K562 (cell line): ENCODE results near the gene SLC23A2. TPM values are rescaled to one million over a fixed set of nuclear protein-coding genes. Genes with fewer than 3 reads are reported as not detected.
A peak's percentile ranks its signal among the peaks of the same experiment; 100 is the strongest.

Source experiments
- ATAC-seq: fragments of 200-7000 bp; cut with Tn5 transposase; 3 replicates; pipeline ENCODE4 v1.9.1; 2020; ENCODE audit warnings: moderate library complexity
- BruUV-seq: library from RNA; stranded (reverse); fragments of 400-500 nt; replicated peaks from 2 replicates; lab custom pipeline; 2021; lab: Mats Ljungman, UMichigan
- CTCF ChIA-PET: fragments of 300-600 bp; formaldehyde crosslinking; extraction: SDS; loops from one replicate; lab custom pipeline; 2021; ENCODE audit warnings: low intra/inter-chr PET ratio; lab: Yijun Ruan, JAX
- POLR2A ChIA-PET: fragments of 300-600, 350-650 bp; sonication (Branson Sonifier 250); formaldehyde crosslinking; extraction: SDS; loops from one replicate; lab custom pipeline; 2021; ENCODE audit warnings: antibody characterized with exemption, inconsistent platforms; lab: Yijun Ruan, JAX
- DNase-seq, 4 experiments: peaks; one replicate each; pipeline versions ENCODE4 v3.0.0 to v3.0.0-alpha.2; 2011 to 2018; ENCODE audit warnings: low spot score in 3 of 4, mixed read lengths in 3 of 4; ENCODE audit errors: extremely low read depth in 1 of 4
- FAIRE-seq: peaks from 2 replicates; lab custom pipeline; 2011; peaks lifted over from hg19 to GRCh38; lab: Jason Lieb, UNC
- H2AFZ ChIP-seq: 2 replicates; pipeline ENCODE4 v1.6.0; 2011; ENCODE audit warnings: low read depth, low read length, control low read depth, inconsistent platforms
- H3K27ac ChIP-seq: fragments of 200-600 bp; 3 replicates; pipeline ENCODE4 v1.8.0; 2011; ENCODE audit warnings: low read depth, mild to moderate bottlenecking, control low read depth, inconsistent platforms, low read length, moderate library complexity, mixed read lengths; ENCODE audit errors: extremely low read depth
- H3K27me3 ChIP-seq, 2 experiments: fragments of 300-600 bp in 1 of 2; 2 replicates in 1 of 2; 3 replicates in 1 of 2; pipeline versions ENCODE4 v1.6.0 to v1.8.0; 2011; ENCODE audit warnings: inconsistent platforms in 2 of 2, low read length in 2 of 2, mild to moderate bottlenecking in 1 of 2, mixed read lengths in 1 of 2, moderate library complexity in 1 of 2; ENCODE audit not compliant: control insufficient read depth in 2 of 2, insufficient read depth in 2 of 2
- H3K36me3 ChIP-seq: fragments of 300-600 bp; 3 replicates; pipeline ENCODE4 v1.8.0; 2011; ENCODE audit warnings: mild to moderate bottlenecking, low read length, inconsistent platforms; ENCODE audit not compliant: control insufficient read depth, insufficient read depth
- H3K4me1 ChIP-seq, 2 experiments: fragments of 200-600 bp in 1 of 2; replicated peaks in 1 of 2; 2 replicates in 1 of 2; 3 replicates in 1 of 2; pipeline versions ENCODE4 v1.5.1 to v1.8.0; 2011; ENCODE audit warnings: inconsistent platforms in 2 of 2, low read length in 2 of 2, mild to moderate bottlenecking in 1 of 2, mixed read lengths in 1 of 2, moderate library complexity in 1 of 2; ENCODE audit not compliant: control insufficient read depth in 2 of 2, insufficient read depth in 2 of 2
- H3K4me2 ChIP-seq: 2 replicates; pipeline ENCODE4 v1.6.1; 2011; ENCODE audit warnings: low read length, control low read depth, inconsistent platforms, mixed read lengths; ENCODE audit not compliant: insufficient read depth
- H3K4me3 ChIP-seq: fragments of 200-600 bp; sonication (generic), shearing (Covaris generic); 2 replicates; pipeline ENCODE4 v1.5.1; 2016; ENCODE audit warnings: control low read depth, inconsistent platforms
- H3K79me2 ChIP-seq: fragments of 200-600 bp; 3 replicates; pipeline ENCODE4 v1.8.0; 2011; ENCODE audit warnings: low read length, inconsistent platforms; ENCODE audit not compliant: control insufficient read depth, insufficient read depth
- H3K9ac ChIP-seq, 2 experiments: 2 replicates each; pipeline versions ENCODE4 v1.6.0 to v1.6.1; 2011; ENCODE audit warnings: low read depth in 2 of 2, low read length in 2 of 2, control low read depth in 1 of 2, inconsistent platforms in 1 of 2, mild to moderate bottlenecking in 1 of 2, mixed read lengths in 1 of 2; ENCODE audit not compliant: insufficient read depth in 1 of 2
- H3K9me1 ChIP-seq: one replicate; pipeline ENCODE4 v1.6.0; 2011; ENCODE audit warnings: inconsistent platforms, mild to moderate bottlenecking, low read length, moderate library complexity; ENCODE audit not compliant: control insufficient read depth, insufficient read depth
- H3K9me3 ChIP-seq: replicated peaks from 2 replicates; pipeline ENCODE4 v1.5.1; 2011; ENCODE audit warnings: low read depth, low read length, inconsistent platforms; ENCODE audit not compliant: control insufficient read depth, insufficient read depth
- H4K20me1 ChIP-seq: replicated peaks from 2 replicates; pipeline ENCODE4 v1.6.1; 2011; ENCODE audit warnings: low read length, inconsistent platforms, mixed read lengths; ENCODE audit not compliant: control insufficient read depth, insufficient read depth
- ESRRA ChIP-seq: fragments of 450-650 bp; IDR thresholded peaks from 2 replicates; pipeline ENCODE4 v1.6.1; 2014; ENCODE audit warnings: low read depth, mild to moderate bottlenecking, moderate library complexity, borderline replicate concordance
- HMG20A ChIP-seq: fragments of 450-650 bp; formaldehyde crosslinking; conservative IDR thresholded peaks from 2 replicates; pipeline ENCODE4 v1.4.0; 2020; ENCODE audit warnings: mild to moderate bottlenecking, mixed read lengths
- HNRNPUL1 ChIP-seq: fragments of 200-400 bp; formaldehyde crosslinking; IDR thresholded peaks from 2 replicates; pipeline ENCODE4 v1.6.1; 2017; ENCODE audit warnings: low read length
- TCFL5 ChIP-seq: fragments of 250-450 bp; sonication (Bioruptor Pico); conservative IDR thresholded peaks from 2 replicates; pipeline ENCODE4 v1.6.1; 2021; ENCODE audit warnings: mild to moderate bottlenecking, moderate library complexity, matching md5 sums
- TFAM ChIP-seq: fragments of 250-450 bp; sonication (Bioruptor Pico); conservative IDR thresholded peaks from 2 replicates; pipeline ENCODE4 v1.5.0; 2021; ENCODE audit warnings: mild to moderate bottlenecking, moderate library complexity
- ZNF12 ChIP-seq: sonication (generic); formaldehyde crosslinking; IDR thresholded peaks from 2 replicates; pipeline ENCODE4 v1.4.0; 2020; ENCODE audit warnings: mild to moderate bottlenecking, missing genetic modification reagents
- ZNF23 ChIP-seq: fragments of 250-450 bp; sonication (Bioruptor Pico); IDR thresholded peaks from 2 replicates; pipeline ENCODE4 v1.4.0; 2020; ENCODE audit warnings: mild to moderate bottlenecking
- WGBS: fragments of 100-300 bp; shearing (Covaris generic); methylation state at CpG from one replicate; pipeline ENCODE4 v1.1.6; 2016; ENCODE audit warnings: low coverage, mixed read lengths; ENCODE audit not compliant: insufficient coverage; ENCODE audit errors: missing lambda C conversion rate; 5-methylcytosine and 5-hydroxymethylcytosine counted together
- in situ Hi-C: fragments of 300-500 bp; cut with MboI; formaldehyde crosslinking; loops from 4 replicates; pipeline ENCODE4 v1.15.0; 2018; ENCODE audit warnings: inconsistent platforms, mixed read lengths
- intact Hi-C: fragments of 100-400 bp; cut with micrococcal nuclease; formaldehyde crosslinking; loops from 2 replicates; pipeline ENCODE4 v1.14.2; 2022
- polyA plus RNA-seq, 8 experiments: library from polyadenylated mRNA; depleted of rRNA in 4 of 8; stranded (reverse) in 5 of 8; unstranded in 3 of 8; fragments of >200 nt; fragmentation: Nextera tagmentation in 2 of 8; fragmentation: Illumina TruSeq in 1 of 8; extraction: Ambion mirVana in 2 of 8; extraction: Trizol in 1 of 8; gene quantifications; 2 replicates each; pipeline versions ENCODE4 v1.2.1 to v1.2.3, GENCODE V29; 2011 to 2014; ENCODE audit warnings: inconsistent platforms in 1 of 8, missing spikeins in 1 of 8
- total RNA-seq, 7 experiments: library from RNA; depleted of rRNA in 6 of 7; stranded (reverse); fragments of >200 nt in 6 of 7; fragmentation: Illumina TruSeq in 2 of 7; extraction: Trizol in 2 of 7; gene quantifications; 2 replicates each; pipeline versions ENCODE4 v1.2.1 to v1.2.3, GENCODE V29; 2011 to 2021; ENCODE audit warnings: low replicate concordance in 1 of 7
- TF ChIP-seq, protein P1 (sequence below): fragments of 200-800 bp; sonication (Bioruptor generic); IDR thresholded peaks from 2 replicates; pipeline ENCODE4 v1.6.1; 2017; ENCODE audit warnings: missing genetic modification characterization, missing compliant biosample characterization
- TF ChIP-seq, protein P2 (sequence below): sonication (generic); formaldehyde crosslinking; IDR thresholded peaks from 2 replicates; pipeline ENCODE4 v1.8.1; 2023; ENCODE audit warnings: mild to moderate bottlenecking, missing genetic modification reagents
- TF ChIP-seq, protein P3 (sequence below), 3 experiments: fragments of 200-800 bp in 1 of 3; sonication (Bioruptor generic) in 1 of 3; sonication (generic) in 1 of 3; formaldehyde crosslinking in 1 of 3; IDR thresholded peaks; 2 replicates each; pipeline versions ENCODE4 v1.6.1 to v1.8.0; 2016 to 2022; ENCODE audit warnings: mild to moderate bottlenecking in 2 of 3, missing compliant biosample characterization in 2 of 3, missing genetic modification characterization in 2 of 3, missing genetic modification reagents in 1 of 3

The SLC23A2 gene
- total and polyA plus RNA-seq, 9 of the 15 experiments (the other 6 are each of a cell fraction or from before 2014, with no cell fraction given), result 0.39 to 6.7 (median 3.2) TPM

DNA sequence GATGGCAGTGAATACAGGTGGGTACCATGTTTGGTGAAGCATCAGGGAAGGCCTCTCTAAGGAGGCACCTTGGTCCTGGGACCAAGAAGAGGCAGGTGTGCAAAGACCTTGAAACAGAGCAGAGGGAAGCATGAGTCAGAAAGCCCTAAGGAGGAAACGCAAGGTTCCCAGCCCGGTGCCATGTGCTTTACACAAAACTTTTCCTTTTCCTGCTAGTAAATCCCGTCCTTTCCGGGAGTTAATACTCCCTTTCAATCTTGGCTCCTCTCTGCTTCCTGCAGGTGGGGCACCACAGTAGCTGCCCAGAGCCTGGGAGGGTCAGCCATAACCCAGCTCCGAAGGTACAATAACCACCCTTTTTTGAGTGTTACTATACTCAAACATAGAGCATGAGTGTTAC is 19.4 kb upstream of the SLC23A2 start:
- CTCF ChIA-PET, result no interaction called here
- TF ChIP-seq, protein P1, sequence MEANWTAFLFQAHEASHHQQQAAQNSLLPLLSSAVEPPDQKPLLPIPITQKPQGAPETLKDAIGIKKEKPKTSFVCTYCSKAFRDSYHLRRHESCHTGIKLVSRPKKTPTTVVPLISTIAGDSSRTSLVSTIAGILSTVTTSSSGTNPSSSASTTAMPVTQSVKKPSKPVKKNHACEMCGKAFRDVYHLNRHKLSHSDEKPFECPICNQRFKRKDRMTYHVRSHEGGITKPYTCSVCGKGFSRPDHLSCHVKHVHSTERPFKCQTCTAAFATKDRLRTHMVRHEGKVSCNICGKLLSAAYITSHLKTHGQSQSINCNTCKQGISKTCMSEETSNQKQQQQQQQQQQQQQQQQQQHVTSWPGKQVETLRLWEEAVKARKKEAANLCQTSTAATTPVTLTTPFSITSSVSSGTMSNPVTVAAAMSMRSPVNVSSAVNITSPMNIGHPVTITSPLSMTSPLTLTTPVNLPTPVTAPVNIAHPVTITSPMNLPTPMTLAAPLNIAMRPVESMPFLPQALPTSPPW (CRISPR knock-in tag), result no peak
- TF ChIP-seq ZNF23 (CRISPR knock-in tag) (no peak), TCFL5 (CRISPR knock-in tag) (no peak), HNRNPUL1 (no peak), HMG20A (CRISPR knock-in tag) (no peak), ZNF12 (no peak), ESRRA (no peak), TFAM (no peak)
- TF ChIP-seq, protein P2, sequence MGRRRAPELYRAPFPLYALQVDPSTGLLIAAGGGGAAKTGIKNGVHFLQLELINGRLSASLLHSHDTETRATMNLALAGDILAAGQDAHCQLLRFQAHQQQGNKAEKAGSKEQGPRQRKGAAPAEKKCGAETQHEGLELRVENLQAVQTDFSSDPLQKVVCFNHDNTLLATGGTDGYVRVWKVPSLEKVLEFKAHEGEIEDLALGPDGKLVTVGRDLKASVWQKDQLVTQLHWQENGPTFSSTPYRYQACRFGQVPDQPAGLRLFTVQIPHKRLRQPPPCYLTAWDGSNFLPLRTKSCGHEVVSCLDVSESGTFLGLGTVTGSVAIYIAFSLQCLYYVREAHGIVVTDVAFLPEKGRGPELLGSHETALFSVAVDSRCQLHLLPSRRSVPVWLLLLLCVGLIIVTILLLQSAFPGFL (CRISPR knock-in tag), result no peak
- TF ChIP-seq, protein P3, sequence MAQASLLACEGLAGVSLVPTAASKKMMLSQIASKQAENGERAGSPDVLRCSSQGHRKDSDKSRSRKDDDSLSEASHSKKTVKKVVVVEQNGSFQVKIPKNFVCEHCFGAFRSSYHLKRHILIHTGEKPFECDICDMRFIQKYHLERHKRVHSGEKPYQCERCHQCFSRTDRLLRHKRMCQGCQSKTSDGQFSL (CRISPR knock-in tag; IDR thresholded peaks at IDR 0.05), result no peak
- TF ChIP-seq, protein P3 (tag; IDR thresholded peaks at IDR 0.05), result no peak

More for the DNA sequence above, 19.4 kb upstream of the SLC23A2 start:
- H3K9ac ChIP-seq, result no peak overlapping the region
- H3K27ac ChIP-seq, result no peak overlapping the region
- FAIRE-seq (no peak), DNase-seq (no peak), ATAC-seq (0 out of 3 replicates have a peak, but pooled peaks have one; percentile 32)
- no peak overlapping the region for H2AFZ ChIP-seq
- 7% methylated on average over 4 of the region's 5 CpGs for WGBS
- H4K20me1 ChIP-seq, result no peaks in the 10 kb centered on the region
- BruUV-seq, result no TSS peak
- H3K9me1 ChIP-seq, result no peaks in the 10 kb centered on the region
- H3K4me3 ChIP-seq, result no peak overlapping the region
- in situ Hi-C loops, result no loop called here
- no peaks in the 10 kb centered on the region for H3K79me2 ChIP-seq
- intact Hi-C loops, result no loop called here
- peaks cover 0 to 5% of the 10 kb centered on the region in 2 experiments; a peak in 2 of 5 replicates for H3K4me1 ChIP-seq
- H3K9me3 ChIP-seq, result no peaks in the 10 kb centered on the region
- POLR2A ChIA-PET, result interaction anchor here (0.6 kb wide), 1 partner anchor 68 kb away, joined by 3 read pairs; no protein-coding TSS in a partner anchor
- H3K27me3 ChIP-seq, result peaks cover 3 to 4% of the 10 kb centered on the region in 2 experiments; a peak in 1 of 5 replicates
- H3K36me3 ChIP-seq, result no peaks in the 10 kb centered on the region
- no peak overlapping the region for H3K4me2 ChIP-seq
